ENCODE results near the gene SH2D7. TPM values are rescaled to one million over a fixed set of nuclear protein-coding genes. Genes with fewer than 3 reads are reported as not detected.

The SH2D7 gene
- polyA plus RNA-seq, 1 of the 3 experiments (the other 2 are of a cell fraction): not detected

DNA sequence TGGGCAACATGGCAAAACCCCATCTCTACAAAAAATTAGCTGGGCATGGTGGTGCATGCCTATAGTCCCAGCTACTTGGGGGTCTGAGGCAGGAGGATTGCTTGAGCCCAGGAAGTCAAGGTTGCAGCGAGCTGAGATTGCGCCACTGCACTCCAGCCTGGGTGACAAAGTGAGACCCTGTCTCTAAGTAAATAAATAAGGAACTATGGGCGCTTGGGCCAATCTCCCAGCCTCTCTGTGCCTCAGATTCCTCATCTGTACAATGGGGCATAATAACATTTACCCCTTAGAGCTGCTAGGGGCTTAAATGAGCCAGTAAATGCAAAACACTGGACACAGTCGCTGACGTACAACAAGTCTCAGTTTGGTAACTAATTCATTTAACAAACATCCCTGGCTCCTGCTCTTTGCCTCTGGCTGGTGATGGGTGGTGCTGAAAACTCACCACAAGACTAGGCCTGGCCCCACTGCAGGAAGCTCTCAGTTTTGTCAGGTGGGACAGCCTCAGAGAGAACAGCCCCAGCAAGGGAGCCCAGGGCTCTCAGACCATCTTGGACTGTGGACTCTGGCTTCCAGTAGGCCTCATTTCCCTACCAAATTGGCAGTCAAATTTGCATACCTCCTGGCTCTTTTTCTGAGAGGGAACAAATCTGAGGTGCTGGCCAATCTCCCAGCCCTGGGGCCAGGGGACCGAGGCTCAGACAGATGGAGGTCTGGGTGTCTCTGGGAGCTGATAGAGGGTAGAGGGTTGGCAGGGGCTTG, 8.5 kb upstream of the SH2D7 start:
- H3K4me1 ChIP-seq (ENCODE audit: control insufficient read depth in 1 of 2, insufficient read depth in 2 of 2, low read depth in 1 of 2, low read length in 1 of 2): peaks cover 13 to 20% of the 10 kb centered on the region in 2 experiments; a peak in 3 of 4 replicates
- no peaks in the 10 kb centered on the region for H3K9me2 ChIP-seq
- no peak overlapping the region for H2AFZ ChIP-seq (ENCODE audit: low read depth)
- no peak overlapping the region for H3K9ac ChIP-seq
- WGBS (ENCODE audit: low lambda C conversion rate): 83% methylated on average over 3 of the region's 6 CpGs
- POLR2A ChIA-PET: interaction anchor here (1.4 kb wide), 1 partner anchor 16 kb away, joined by 3 read pairs; no protein-coding TSS in a partner anchor
- H3K4me2 ChIP-seq: no peak overlapping the region
- peak; percentile 45 for DNase-seq
- CTCF ChIA-PET: interaction anchor here (0.8 to 2.2 kb wide), 6 partner anchors 8 to 234 kb away, joined by 3 to 7 read pairs (median 5); partner anchors contain the start of gene SH2D7
- no peak overlapping the region for H3K4me3 ChIP-seq (ENCODE audit: low read depth in 2 of 2, low read length in 1 of 2)
- H3F3A ChIP-seq (replicated peaks; ENCODE audit: insufficient read depth): no peaks in the 10 kb centered on the region
- H3K36me3 ChIP-seq (replicated peaks in 1 of 2; ENCODE audit: control insufficient read depth in 1 of 2, insufficient read depth in 2 of 2, low read length in 1 of 2): no peaks in the 10 kb centered on the region
- no peaks in the 10 kb centered on the region for H3K79me2 ChIP-seq (ENCODE audit: insufficient read depth)
- no peaks in the 10 kb centered on the region for H3K9me3 ChIP-seq
- TF ChIP-seq RCOR1 (IDR thresholded peaks at IDR 0.05; ENCODE audit: low read length) (no peak), POLR2AphosphoS5 (IDR thresholded peaks at IDR 0.05; ENCODE audit: low read depth, low read length) (no peak), RXRA (IDR thresholded peaks at IDR 0.05; ENCODE audit: borderline replicate concordance, low read depth) (no peak), GABPA (IDR thresholded peaks at IDR 0.05; ENCODE audit: low read depth) (no peak), GATA2 (CRISPR knock-in tag; IDR thresholded peaks at IDR 0.05) (no peak), JUND (IDR thresholded peaks at IDR 0.05) (no peak), MEF2A (IDR thresholded peaks at IDR 0.05; ENCODE audit: borderline replicate concordance, low read depth) (no peak), EP300 (IDR thresholded peaks at IDR 0.05; ENCODE audit: borderline replicate concordance in 1 of 2, low read depth in 1 of 2, low read length in 1 of 2) (no peak), TAF1 (IDR thresholded peaks at IDR 0.05; ENCODE audit: borderline replicate concordance, low read depth, low read length) (no peak), EZH2phosphoT487 (IDR thresholded peaks at IDR 0.05; ENCODE audit: borderline replicate concordance, low read depth) (no peak), NRF1 (IDR thresholded peaks at IDR 0.05; ENCODE audit: low read depth, low read length) (no peak)
- TF ChIP-seq, protein P1, sequence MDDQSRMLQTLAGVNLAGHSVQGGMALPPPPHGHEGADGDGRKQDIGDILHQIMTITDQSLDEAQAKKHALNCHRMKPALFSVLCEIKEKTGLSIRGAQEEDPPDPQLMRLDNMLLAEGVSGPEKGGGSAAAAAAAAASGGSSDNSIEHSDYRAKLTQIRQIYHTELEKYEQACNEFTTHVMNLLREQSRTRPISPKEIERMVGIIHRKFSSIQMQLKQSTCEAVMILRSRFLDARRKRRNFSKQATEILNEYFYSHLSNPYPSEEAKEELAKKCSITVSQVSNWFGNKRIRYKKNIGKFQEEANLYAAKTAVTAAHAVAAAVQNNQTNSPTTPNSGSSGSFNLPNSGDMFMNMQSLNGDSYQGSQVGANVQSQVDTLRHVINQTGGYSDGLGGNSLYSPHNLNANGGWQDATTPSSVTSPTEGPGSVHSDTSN (IDR thresholded peaks at IDR 0.05): no peak
- no peaks in the 10 kb centered on the region for H4K20me1 ChIP-seq (ENCODE audit: insufficient read depth)
- H3K27ac ChIP-seq (ENCODE audit: low read depth in 2 of 2, low read length in 1 of 2): peak overlapping the region in 1 of 2 experiments; percentile 6; a peak in 1 of 4 replicates
- H3K27me3 ChIP-seq (ENCODE audit: insufficient read depth): no peaks in the 10 kb centered on the region

DNA sequence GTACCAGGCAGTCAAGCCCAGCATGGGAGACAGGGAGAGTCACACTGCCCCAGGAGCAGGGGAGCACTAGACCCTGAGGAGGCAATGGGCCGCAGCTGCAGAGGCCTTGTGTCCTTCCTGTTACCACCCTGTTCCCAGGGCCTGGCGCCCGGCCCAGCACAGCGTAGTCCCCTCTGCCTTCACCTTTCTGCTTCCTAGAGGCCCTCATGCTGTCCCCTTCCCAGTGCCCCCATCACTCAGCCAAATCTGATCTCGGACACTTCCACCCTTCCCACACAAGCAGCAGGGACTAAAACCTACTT, 8.0 kb upstream of the SH2D7 start:
- H2AFZ ChIP-seq (ENCODE audit: low read depth): no peak overlapping the region
- no peaks in the 10 kb centered on the region for H3K36me3 ChIP-seq (replicated peaks in 1 of 2; ENCODE audit: control insufficient read depth in 1 of 2, insufficient read depth in 2 of 2, low read length in 1 of 2)
- CTCF ChIA-PET: interaction anchor here (1.6 kb wide), 1 partner anchor 117 kb away, joined by 5 read pairs; no protein-coding TSS in a partner anchor
- DNase-seq: no peak
- POLR2A ChIA-PET: interaction anchor here (1.4 kb wide), 1 partner anchor 17 kb away, joined by 3 read pairs; no protein-coding TSS in a partner anchor
- H3K9ac ChIP-seq: no peak overlapping the region
- H3K9me2 ChIP-seq: no peaks in the 10 kb centered on the region
- no peaks in the 10 kb centered on the region for H4K20me1 ChIP-seq (ENCODE audit: insufficient read depth)
- no peaks in the 10 kb centered on the region for H3K79me2 ChIP-seq (ENCODE audit: insufficient read depth)
- peaks cover 13 to 20% of the 10 kb centered on the region in 2 experiments; a peak in 3 of 4 replicates for H3K4me1 ChIP-seq (ENCODE audit: control insufficient read depth in 1 of 2, insufficient read depth in 2 of 2, low read depth in 1 of 2, low read length in 1 of 2)
- no peaks in the 10 kb centered on the region for H3K9me3 ChIP-seq
- H3K27ac ChIP-seq (ENCODE audit: low read depth in 2 of 2, low read length in 1 of 2): peak overlapping the region in 1 of 2 experiments; percentile 6; a peak in 1 of 4 replicates
- 93% methylated on average over 5 of the region's 5 CpGs for WGBS (ENCODE audit: low lambda C conversion rate)
- H3K4me2 ChIP-seq: no peak overlapping the region
- H3F3A ChIP-seq (replicated peaks; ENCODE audit: insufficient read depth): no peaks in the 10 kb centered on the region
- no peaks in the 10 kb centered on the region for H3K27me3 ChIP-seq (ENCODE audit: insufficient read depth)
- no peak overlapping the region for H3K4me3 ChIP-seq (ENCODE audit: low read depth in 2 of 2, low read length in 1 of 2)
- TF ChIP-seq MEF2A (IDR thresholded peaks at IDR 0.05; ENCODE audit: borderline replicate concordance, low read depth) (no peak), NRF1 (IDR thresholded peaks at IDR 0.05; ENCODE audit: low read depth, low read length) (no peak), MXI1 (IDR thresholded peaks at IDR 0.05; ENCODE audit: low read depth, low read length) (no peak), JUND (IDR thresholded peaks at IDR 0.05) (no peak), SIN3A (IDR thresholded peaks at IDR 0.05; ENCODE audit: borderline replicate concordance, low read depth, low read length) (no peak), EZH2phosphoT487 (IDR thresholded peaks at IDR 0.05; ENCODE audit: borderline replicate concordance, low read depth) (no peak)
- TF ChIP-seq, protein P2, sequence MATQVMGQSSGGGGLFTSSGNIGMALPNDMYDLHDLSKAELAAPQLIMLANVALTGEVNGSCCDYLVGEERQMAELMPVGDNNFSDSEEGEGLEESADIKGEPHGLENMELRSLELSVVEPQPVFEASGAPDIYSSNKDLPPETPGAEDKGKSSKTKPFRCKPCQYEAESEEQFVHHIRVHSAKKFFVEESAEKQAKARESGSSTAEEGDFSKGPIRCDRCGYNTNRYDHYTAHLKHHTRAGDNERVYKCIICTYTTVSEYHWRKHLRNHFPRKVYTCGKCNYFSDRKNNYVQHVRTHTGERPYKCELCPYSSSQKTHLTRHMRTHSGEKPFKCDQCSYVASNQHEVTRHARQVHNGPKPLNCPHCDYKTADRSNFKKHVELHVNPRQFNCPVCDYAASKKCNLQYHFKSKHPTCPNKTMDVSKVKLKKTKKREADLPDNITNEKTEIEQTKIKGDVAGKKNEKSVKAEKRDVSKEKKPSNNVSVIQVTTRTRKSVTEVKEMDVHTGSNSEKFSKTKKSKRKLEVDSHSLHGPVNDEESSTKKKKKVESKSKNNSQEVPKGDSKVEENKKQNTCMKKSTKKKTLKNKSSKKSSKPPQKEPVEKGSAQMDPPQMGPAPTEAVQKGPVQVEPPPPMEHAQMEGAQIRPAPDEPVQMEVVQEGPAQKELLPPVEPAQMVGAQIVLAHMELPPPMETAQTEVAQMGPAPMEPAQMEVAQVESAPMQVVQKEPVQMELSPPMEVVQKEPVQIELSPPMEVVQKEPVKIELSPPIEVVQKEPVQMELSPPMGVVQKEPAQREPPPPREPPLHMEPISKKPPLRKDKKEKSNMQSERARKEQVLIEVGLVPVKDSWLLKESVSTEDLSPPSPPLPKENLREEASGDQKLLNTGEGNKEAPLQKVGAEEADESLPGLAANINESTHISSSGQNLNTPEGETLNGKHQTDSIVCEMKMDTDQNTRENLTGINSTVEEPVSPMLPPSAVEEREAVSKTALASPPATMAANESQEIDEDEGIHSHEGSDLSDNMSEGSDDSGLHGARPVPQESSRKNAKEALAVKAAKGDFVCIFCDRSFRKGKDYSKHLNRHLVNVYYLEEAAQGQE (IDR thresholded peaks at IDR 0.05; ENCODE audit: low read depth, low read length): no peak
- TF ChIP-seq, protein P3, sequence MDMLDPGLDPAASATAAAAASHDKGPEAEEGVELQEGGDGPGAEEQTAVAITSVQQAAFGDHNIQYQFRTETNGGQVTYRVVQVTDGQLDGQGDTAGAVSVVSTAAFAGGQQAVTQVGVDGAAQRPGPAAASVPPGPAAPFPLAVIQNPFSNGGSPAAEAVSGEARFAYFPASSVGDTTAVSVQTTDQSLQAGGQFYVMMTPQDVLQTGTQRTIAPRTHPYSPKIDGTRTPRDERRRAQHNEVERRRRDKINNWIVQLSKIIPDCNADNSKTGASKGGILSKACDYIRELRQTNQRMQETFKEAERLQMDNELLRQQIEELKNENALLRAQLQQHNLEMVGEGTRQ (IDR thresholded peaks at IDR 0.05; ENCODE audit: borderline replicate concordance, low read depth, low read length): no peak
- TF ChIP-seq, protein P4, sequence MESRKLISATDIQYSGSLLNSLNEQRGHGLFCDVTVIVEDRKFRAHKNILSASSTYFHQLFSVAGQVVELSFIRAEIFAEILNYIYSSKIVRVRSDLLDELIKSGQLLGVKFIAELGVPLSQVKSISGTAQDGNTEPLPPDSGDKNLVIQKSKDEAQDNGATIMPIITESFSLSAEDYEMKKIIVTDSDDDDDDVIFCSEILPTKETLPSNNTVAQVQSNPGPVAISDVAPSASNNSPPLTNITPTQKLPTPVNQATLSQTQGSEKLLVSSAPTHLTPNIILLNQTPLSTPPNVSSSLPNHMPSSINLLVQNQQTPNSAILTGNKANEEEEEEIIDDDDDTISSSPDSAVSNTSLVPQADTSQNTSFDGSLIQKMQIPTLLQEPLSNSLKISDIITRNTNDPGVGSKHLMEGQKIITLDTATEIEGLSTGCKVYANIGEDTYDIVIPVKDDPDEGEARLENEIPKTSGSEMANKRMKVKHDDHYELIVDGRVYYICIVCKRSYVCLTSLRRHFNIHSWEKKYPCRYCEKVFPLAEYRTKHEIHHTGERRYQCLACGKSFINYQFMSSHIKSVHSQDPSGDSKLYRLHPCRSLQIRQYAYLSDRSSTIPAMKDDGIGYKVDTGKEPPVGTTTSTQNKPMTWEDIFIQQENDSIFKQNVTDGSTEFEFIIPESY (IDR thresholded peaks at IDR 0.05; ENCODE audit: borderline replicate concordance, low read depth): no peak

Measured in SK-N-SH (cell line).